Fibroblast of the aortic adventitia (primary cell): ENCODE data around the gene TAOK1. TPM values are rescaled to one million over a fixed set of nuclear protein-coding genes. Genes with fewer than 3 reads are reported as not detected.

Experiments used
- DNase-seq: peaks from one replicate; pipeline ENCODE4 v3.0.0-alpha.2; 2010; ENCODE audit warnings: low read depth
- H3K4me3 ChIP-seq: 2 replicates; pipeline ENCODE4 v1.5.1; 2011; ENCODE audit warnings: low read depth, mild to moderate bottlenecking, control low read depth, low read length, moderate library complexity
- total RNA-seq: library from RNA; depleted of rRNA; stranded (reverse); fragments of >200 nt; gene quantifications from 2 replicates; pipeline ENCODE4 v1.2.3, GENCODE V29; 2012; ENCODE audit warnings: low replicate concordance
- TF ChIP-seq, protein P1 (sequence below): IDR thresholded peaks from 2 replicates; pipeline ENCODE4 v1.5.1; 2011; ENCODE audit warnings: mild to moderate bottlenecking, low read length, control low read depth, inconsistent platforms; ENCODE audit not compliant: insufficient read depth

The TAOK1 gene
- total RNA-seq, 1 donor: 71.8 TPM

- TF ChIP-seq, protein P1, sequence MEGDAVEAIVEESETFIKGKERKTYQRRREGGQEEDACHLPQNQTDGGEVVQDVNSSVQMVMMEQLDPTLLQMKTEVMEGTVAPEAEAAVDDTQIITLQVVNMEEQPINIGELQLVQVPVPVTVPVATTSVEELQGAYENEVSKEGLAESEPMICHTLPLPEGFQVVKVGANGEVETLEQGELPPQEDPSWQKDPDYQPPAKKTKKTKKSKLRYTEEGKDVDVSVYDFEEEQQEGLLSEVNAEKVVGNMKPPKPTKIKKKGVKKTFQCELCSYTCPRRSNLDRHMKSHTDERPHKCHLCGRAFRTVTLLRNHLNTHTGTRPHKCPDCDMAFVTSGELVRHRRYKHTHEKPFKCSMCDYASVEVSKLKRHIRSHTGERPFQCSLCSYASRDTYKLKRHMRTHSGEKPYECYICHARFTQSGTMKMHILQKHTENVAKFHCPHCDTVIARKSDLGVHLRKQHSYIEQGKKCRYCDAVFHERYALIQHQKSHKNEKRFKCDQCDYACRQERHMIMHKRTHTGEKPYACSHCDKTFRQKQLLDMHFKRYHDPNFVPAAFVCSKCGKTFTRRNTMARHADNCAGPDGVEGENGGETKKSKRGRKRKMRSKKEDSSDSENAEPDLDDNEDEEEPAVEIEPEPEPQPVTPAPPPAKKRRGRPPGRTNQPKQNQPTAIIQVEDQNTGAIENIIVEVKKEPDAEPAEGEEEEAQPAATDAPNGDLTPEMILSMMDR: no peak
- no peak for DNase-seq
Measured at GRCh38 chr17:29378500-29378899, 11.7 kb upstream of the TAOK1 start.

GRCh38 chr17:29379084-29379991 is 10.8 kb upstream of the TAOK1 start:
- DNase-seq: no peak
- TF ChIP-seq, protein P1: no peak

More at GRCh38 chr17:29378500-29378899, 11.7 kb upstream of the TAOK1 start:
- H3K4me3 ChIP-seq: no peak overlapping the region

GRCh38 chr17:29383686-29384085 is 6.5 kb upstream of the TAOK1 start:
- TF ChIP-seq, protein P1: no peak
- H3K4me3 ChIP-seq: no peak overlapping the region
- no peak for DNase-seq

More at GRCh38 chr17:29379084-29379991, 10.8 kb upstream of the TAOK1 start:
- no peak overlapping the region for H3K4me3 ChIP-seq

- TF ChIP-seq, protein P1: no peak
- no peak for DNase-seq
- no peak overlapping the region for H3K4me3 ChIP-seq
Measured at GRCh38 chr17:29384901-29385300, 5.3 kb upstream of the TAOK1 start.

DNA sequence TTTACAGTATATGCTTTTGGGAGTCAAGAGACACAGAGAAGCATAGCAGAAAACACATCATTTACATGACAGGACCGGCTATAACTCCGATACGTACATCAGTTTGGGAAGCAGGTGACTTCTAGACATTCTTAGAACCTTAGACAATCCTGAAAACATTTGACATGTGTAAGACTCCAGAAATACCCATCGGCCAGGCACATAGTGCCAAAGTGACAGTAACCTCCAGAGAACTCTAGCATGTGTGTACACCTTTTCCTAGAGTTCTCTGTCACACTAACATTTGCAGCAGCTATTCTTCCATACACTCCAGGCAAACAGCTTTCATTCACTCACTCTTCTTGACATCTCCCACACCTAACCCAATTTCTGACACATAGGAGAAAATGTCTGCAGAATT is 3.4 kb upstream of the TAOK1 start:
- no peak for DNase-seq
- H3K4me3 ChIP-seq: no peak overlapping the region
- TF ChIP-seq, protein P1: no peak

DNA sequence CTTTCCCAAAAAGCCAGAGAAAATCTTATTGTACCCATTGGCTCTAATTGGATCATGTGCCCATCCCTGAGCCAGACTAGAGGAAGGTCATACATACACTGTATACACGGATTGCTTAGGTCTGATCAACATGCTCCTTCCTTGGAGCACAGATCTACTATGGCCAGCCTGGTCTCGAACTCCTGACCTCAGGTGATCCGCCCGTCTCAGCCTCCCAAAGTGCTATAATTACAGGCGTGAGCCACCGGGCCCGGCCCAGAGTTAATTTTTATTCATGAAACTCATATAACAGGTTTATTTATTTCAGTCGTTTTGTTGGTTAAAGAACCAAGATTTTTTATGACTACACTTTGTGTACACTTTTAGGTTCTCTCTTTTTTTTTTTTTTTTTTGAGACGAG is 1.2 kb upstream of the TAOK1 start:
- TF ChIP-seq, protein P1: no peak
- DNase-seq: no peak
- H3K4me3 ChIP-seq: no peak overlapping the region
